ENCODE data around the gene CAPRIN2.

The CAPRIN2 gene

GRCh38 chr12:30784508-30784907 is 29.8 kb upstream of the CAPRIN2 start:
- no peaks in the 10 kb centered on the region for H3K4me1 ChIP-seq (ENCODE audit: insufficient read depth, low read length)
- H3K9ac ChIP-seq (ENCODE audit: low read depth, low read length) = no peak overlapping the region
- H3K9me3 ChIP-seq (ENCODE audit: control insufficient read depth, insufficient read depth, low read length) = peaks cover 28% of the 10 kb centered on the region
- peaks cover 4% of the 10 kb centered on the region; the same call in 1 of the 2 replicates for H3K36me3 ChIP-seq (ENCODE audit: insufficient read depth, low read length)

DNA sequence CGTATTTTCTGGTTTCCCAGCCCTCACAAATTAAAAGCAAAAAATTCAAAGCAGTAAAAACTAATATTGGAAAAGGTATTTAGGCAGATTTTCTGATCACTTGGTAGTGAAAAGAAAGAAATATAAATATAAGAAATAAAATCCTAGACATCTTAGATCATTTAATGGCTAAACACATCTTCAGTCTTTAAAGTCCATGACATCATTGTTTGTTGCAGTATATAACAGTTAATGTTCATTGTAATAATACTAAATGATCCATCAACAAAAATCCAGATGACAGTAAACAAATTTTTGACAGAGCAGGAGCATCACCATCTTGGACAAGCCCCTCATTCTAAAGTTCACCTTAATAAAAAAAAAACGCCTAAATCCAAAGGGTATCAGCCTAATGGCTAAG is 29.2 kb upstream of the CAPRIN2 start:
- Histone ChIP-seq H3K4me1 (ENCODE audit: insufficient read depth, low read length) (no peaks in the 10 kb centered on the region), H3K9ac (ENCODE audit: low read depth, low read length) (no peak overlapping the region), H3K9me3 (ENCODE audit: control insufficient read depth, insufficient read depth, low read length) (peaks cover 28% of the 10 kb centered on the region), H3K36me3 (ENCODE audit: insufficient read depth, low read length) (peaks cover 4% of the 10 kb centered on the region; the same call in 1 of the 2 replicates)

GRCh38 chr12:30782316-30783173 is 27.8 kb upstream of the CAPRIN2 start:
- Histone ChIP-seq H3K36me3 (ENCODE audit: insufficient read depth, low read length) (peaks cover 4% of the 10 kb centered on the region; the same call in 1 of the 2 replicates), H3K9me3 (ENCODE audit: control insufficient read depth, insufficient read depth, low read length) (peaks cover 28% of the 10 kb centered on the region), H3K4me1 (ENCODE audit: insufficient read depth, low read length) (no peaks in the 10 kb centered on the region), H3K9ac (ENCODE audit: low read depth, low read length) (no peak overlapping the region)

- Histone ChIP-seq H3K9me3 (ENCODE audit: control insufficient read depth, insufficient read depth, low read length) (peaks cover 36% of the 10 kb centered on the region), H3K36me3 (ENCODE audit: insufficient read depth, low read length) (peaks cover 4% of the 10 kb centered on the region; the same call in 1 of the 2 replicates), H3K9ac (ENCODE audit: low read depth, low read length) (no peak overlapping the region), H3K4me1 (ENCODE audit: insufficient read depth, low read length) (no peaks in the 10 kb centered on the region)
Observed at GRCh38 chr12:30779578-30779977, 24.8 kb upstream of the CAPRIN2 start.

- Histone ChIP-seq H3K9me3 (ENCODE audit: control insufficient read depth, insufficient read depth, low read length) (peaks cover 32% of the 10 kb centered on the region), H3K9ac (ENCODE audit: low read depth, low read length) (no peak overlapping the region), H3K36me3 (ENCODE audit: insufficient read depth, low read length) (peaks cover 2% of the 10 kb centered on the region; the same call in 1 of the 2 replicates)
Observed at GRCh38 chr12:30779178-30779577, 24.4 kb upstream of the CAPRIN2 start.

DNA sequence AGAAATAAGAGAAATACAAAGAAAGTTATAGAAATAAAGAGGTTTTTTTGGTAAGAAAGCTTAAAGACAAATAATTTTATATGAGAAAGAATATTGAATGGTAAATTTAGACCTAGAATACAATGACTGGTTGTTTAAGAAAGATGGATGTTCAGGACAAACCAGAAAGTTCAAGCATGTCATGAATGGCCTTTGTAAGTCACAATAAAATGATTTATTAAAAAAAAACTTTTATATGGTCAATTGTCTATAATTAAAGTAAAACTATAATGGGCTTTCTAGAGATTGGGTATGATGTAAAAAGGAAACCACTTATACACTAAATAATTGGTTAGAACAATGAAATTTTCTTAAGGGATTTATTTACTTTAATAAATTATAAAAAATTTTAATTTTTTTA is 19.8 kb upstream of the CAPRIN2 start:
- H3K9me3 ChIP-seq (ENCODE audit: control insufficient read depth, insufficient read depth, low read length) = peaks cover 27% of the 10 kb centered on the region

More at GRCh38 chr12:30779178-30779577, 24.4 kb upstream of the CAPRIN2 start:
- H3K4me1 ChIP-seq (ENCODE audit: insufficient read depth, low read length) = no peaks in the 10 kb centered on the region

DNA sequence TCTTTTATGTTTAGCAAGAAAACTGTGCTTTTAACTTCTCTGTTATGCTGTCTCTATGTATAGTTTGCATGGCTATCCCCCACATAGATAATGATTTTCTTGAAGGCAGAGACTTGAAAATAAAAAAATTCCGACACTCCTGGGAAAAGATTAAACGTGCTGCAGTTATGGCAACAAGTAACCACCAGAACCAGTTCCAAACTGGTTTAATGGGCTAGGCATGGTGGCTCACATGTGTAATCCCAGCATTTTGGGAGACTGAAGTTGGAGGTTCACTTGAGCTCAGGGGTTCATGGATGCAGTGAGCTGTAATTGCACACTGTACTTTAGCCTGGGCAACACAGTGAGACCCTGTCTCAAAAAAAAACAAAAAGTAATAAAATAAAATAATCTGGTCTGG is 15.1 kb upstream of the CAPRIN2 start:
- H3K9ac ChIP-seq (ENCODE audit: low read depth, low read length) = no peak overlapping the region
- H3K36me3 ChIP-seq (ENCODE audit: insufficient read depth, low read length) = no peaks in the 10 kb centered on the region
- no peaks in the 10 kb centered on the region for H3K4me1 ChIP-seq (ENCODE audit: insufficient read depth, low read length)
- H3K9me3 ChIP-seq (ENCODE audit: control insufficient read depth, insufficient read depth, low read length) = peaks cover 12% of the 10 kb centered on the region

More for the DNA sequence above, 19.8 kb upstream of the CAPRIN2 start:
- Histone ChIP-seq H3K9ac (ENCODE audit: low read depth, low read length) (no peak overlapping the region), H3K4me1 (ENCODE audit: insufficient read depth, low read length) (no peaks in the 10 kb centered on the region), H3K36me3 (ENCODE audit: insufficient read depth, low read length) (no peaks in the 10 kb centered on the region)

DNA sequence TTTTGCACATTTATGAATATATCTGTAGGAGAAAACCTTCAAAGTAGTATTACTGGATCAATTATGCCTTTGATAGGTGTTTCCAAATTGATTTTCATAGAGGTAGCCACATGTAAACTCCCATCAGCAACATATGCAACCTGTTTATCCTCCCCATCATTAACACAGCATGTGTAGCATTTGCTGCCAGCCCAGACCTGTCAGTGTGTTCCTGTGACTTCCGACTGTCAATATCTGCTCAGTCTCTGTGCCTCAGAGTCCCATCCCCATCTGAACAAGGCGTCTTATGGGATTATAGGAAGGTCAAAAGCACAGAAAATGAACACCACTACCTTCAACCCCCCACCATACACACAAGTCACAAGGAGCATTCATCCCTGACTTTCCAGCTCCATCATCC is 9.5 kb upstream of the CAPRIN2 start:
- Histone ChIP-seq H3K9ac (ENCODE audit: low read depth, low read length) (no peak overlapping the region), H3K4me1 (ENCODE audit: insufficient read depth, low read length) (no peaks in the 10 kb centered on the region), H3K36me3 (ENCODE audit: insufficient read depth, low read length) (no peaks in the 10 kb centered on the region), H3K9me3 (ENCODE audit: control insufficient read depth, insufficient read depth, low read length) (no peaks in the 10 kb centered on the region)

GRCh38 chr12:30763053-30763452 is 8.3 kb upstream of the CAPRIN2 start:
- Histone ChIP-seq H3K9ac (ENCODE audit: low read depth, low read length) (no peak overlapping the region), H3K9me3 (ENCODE audit: control insufficient read depth, insufficient read depth, low read length) (no peaks in the 10 kb centered on the region), H3K36me3 (ENCODE audit: insufficient read depth, low read length) (no peaks in the 10 kb centered on the region), H3K4me1 (ENCODE audit: insufficient read depth, low read length) (no peaks in the 10 kb centered on the region)

- Histone ChIP-seq H3K4me1 (ENCODE audit: insufficient read depth, low read length) (no peaks in the 10 kb centered on the region), H3K36me3 (ENCODE audit: insufficient read depth, low read length) (no peaks in the 10 kb centered on the region), H3K9ac (ENCODE audit: low read depth, low read length) (no peak overlapping the region)
Observed at GRCh38 chr12:30761730-30762129, 7.0 kb upstream of the CAPRIN2 start.

DNA sequence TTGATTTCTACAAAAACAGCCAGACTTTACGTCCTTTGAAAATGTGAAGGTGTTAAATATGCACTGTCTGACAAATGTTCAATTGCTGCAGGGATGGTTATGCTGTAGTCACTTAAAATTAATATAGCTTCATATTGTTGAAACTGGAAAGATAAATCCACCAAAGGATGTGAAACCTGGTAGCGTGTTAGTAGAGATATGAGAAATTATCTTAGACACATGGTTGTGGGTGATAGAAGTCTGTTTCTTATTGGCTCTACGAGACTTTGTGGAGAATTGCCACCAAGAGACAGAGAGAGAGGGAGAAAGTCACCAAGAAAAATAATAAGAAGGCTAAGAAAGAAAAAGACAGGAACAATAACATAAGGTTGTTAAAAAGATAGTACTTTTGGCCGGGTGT is 2.6 kb upstream of the CAPRIN2 start:
- H3K9ac ChIP-seq (ENCODE audit: low read depth, low read length) = no peak overlapping the region
- no peaks in the 10 kb centered on the region for H3K36me3 ChIP-seq (ENCODE audit: insufficient read depth, low read length)
- H3K4me1 ChIP-seq (ENCODE audit: insufficient read depth, low read length) = peaks cover 5% of the 10 kb centered on the region; the same call in 1 of the 2 replicates

More at GRCh38 chr12:30761730-30762129, 7.0 kb upstream of the CAPRIN2 start:
- no peaks in the 10 kb centered on the region for H3K9me3 ChIP-seq (ENCODE audit: control insufficient read depth, insufficient read depth, low read length)

GRCh38 chr12:30756074-30756473 is 1.3 kb upstream of the CAPRIN2 start:
- no peaks in the 10 kb centered on the region for H3K36me3 ChIP-seq (ENCODE audit: insufficient read depth, low read length)
- H3K9me3 ChIP-seq (ENCODE audit: control insufficient read depth, insufficient read depth, low read length) = no peaks in the 10 kb centered on the region
- no peak overlapping the region for H3K9ac ChIP-seq (ENCODE audit: low read depth, low read length)
- peaks cover 12% of the 10 kb centered on the region for H3K4me1 ChIP-seq (ENCODE audit: insufficient read depth, low read length)

More for the DNA sequence above, 2.6 kb upstream of the CAPRIN2 start:
- H3K9me3 ChIP-seq (ENCODE audit: control insufficient read depth, insufficient read depth, low read length) = no peaks in the 10 kb centered on the region

GRCh38 chr12:30755395-30755762 is 628 bp upstream of the CAPRIN2 start:
- Histone ChIP-seq H3K9ac (ENCODE audit: low read depth, low read length) (peak overlapping the region; percentile 53), H3K4me1 (ENCODE audit: insufficient read depth, low read length) (peaks cover 12% of the 10 kb centered on the region), H3K36me3 (ENCODE audit: insufficient read depth, low read length) (no peaks in the 10 kb centered on the region), H3K9me3 (ENCODE audit: control insufficient read depth, insufficient read depth, low read length) (no peaks in the 10 kb centered on the region)

DNA sequence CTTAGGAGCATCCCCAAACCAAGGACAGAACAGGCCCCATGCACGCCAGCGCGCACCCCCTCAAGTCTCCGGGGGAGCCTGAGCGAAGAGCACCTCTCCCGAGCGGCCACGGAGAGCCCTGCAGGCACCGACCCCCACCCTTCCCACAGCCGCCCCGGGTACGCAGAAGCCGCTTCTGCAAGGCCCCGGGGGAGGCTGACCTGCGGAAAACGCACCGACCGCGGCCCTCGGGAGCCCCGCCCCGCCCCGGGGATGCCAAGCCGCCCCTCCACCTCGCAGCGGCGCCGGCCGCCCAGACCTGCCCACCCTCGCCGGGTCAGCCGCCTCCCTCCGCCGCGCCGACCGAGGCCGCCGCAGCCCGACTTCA is 385 bp downstream of the CAPRIN2 start:
- Histone ChIP-seq H3K36me3 (ENCODE audit: insufficient read depth, low read length) (peaks cover 3% of the 10 kb centered on the region; the same call in 1 of the 2 replicates), H3K9ac (ENCODE audit: low read depth, low read length) (peak overlapping the region; percentile 94), H3K9me3 (ENCODE audit: control insufficient read depth, insufficient read depth, low read length) (no peaks in the 10 kb centered on the region), H3K4me1 (ENCODE audit: insufficient read depth, low read length) (peaks cover 12% of the 10 kb centered on the region)

DNA sequence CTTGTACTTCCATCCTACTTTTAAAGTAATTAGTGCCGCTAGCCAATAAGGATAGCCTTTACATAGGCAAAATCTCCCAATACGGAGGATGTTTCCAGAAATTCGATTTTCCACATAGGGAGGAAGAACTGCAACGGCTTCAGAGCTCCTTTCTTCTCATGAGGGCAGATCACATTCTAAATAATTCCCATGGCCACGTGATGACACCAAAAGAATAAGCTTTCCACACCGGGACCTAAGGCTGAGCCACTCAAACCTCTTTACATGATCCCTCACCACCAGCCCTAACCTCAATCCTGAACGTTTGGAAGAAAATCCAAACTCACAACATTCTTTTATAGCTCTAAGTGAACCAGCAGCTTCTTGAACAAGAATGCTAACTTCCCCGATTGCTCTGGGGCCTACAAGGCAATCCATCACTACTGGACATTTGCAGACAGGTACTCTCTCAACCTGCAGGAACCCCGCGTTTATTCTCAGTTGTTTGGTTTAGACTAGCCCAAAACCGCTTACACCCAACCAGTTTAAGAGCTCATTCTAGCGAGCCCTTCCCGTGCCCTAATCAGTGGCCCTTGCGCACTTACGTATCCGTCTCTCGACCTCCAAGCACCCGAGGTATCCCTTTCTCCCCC is 884 bp downstream of the CAPRIN2 start:
- Histone ChIP-seq H3K9me3 (ENCODE audit: control insufficient read depth, insufficient read depth, low read length) (no peaks in the 10 kb centered on the region), H3K9ac (ENCODE audit: low read depth, low read length) (peak overlapping the region; percentile 94), H3K4me1 (ENCODE audit: insufficient read depth, low read length) (peaks cover 12% of the 10 kb centered on the region), H3K36me3 (ENCODE audit: insufficient read depth, low read length) (peaks cover 3% of the 10 kb centered on the region; the same call in 1 of the 2 replicates)
